A673 (cell line): ENCODE data around the gene EFCAB5.

Experiments used
- EZH2 ChIP-seq: fragments of 200-600 bp; sonication (generic); IDR thresholded peaks from 2 replicates; pipeline ENCODE4 v1.6.1; 2017; ENCODE audit warnings: borderline replicate concordance, low read depth, mild to moderate bottlenecking, mixed read lengths, antibody characterized with exemption, low read length; ENCODE audit not compliant: poor library complexity, severe bottlenecking
- TF ChIP-seq, protein P1 (sequence below): fragments of 300-800, 200-600 bp; sonication (generic); conservative IDR thresholded peaks from 2 replicates; pipeline ENCODE4 v1.5.1; 2017; ENCODE audit warnings: low read depth, mild to moderate bottlenecking, antibody characterized with exemption, low read length, moderate library complexity, mixed read lengths

DNA sequence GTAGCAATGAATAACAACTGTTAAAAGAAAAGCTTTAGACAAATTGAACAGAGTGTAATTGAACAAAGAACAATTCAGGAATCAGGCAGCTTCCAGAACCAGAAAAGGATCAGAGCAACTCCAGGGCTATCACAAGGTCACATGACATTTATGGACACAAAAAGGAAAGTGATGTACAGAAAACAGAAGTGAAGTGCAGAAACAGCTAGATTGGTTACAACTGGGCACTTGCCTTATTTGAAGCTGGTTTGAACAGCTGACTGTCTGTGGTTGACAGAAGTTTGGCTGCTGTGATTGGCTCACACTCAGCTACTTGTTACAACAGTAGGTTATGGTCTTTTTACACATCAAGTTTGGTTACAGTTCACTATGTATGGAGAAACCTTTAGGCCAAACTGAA lies 14.8 kb downstream of the EFCAB5 start:
- TF ChIP-seq, protein P1, sequence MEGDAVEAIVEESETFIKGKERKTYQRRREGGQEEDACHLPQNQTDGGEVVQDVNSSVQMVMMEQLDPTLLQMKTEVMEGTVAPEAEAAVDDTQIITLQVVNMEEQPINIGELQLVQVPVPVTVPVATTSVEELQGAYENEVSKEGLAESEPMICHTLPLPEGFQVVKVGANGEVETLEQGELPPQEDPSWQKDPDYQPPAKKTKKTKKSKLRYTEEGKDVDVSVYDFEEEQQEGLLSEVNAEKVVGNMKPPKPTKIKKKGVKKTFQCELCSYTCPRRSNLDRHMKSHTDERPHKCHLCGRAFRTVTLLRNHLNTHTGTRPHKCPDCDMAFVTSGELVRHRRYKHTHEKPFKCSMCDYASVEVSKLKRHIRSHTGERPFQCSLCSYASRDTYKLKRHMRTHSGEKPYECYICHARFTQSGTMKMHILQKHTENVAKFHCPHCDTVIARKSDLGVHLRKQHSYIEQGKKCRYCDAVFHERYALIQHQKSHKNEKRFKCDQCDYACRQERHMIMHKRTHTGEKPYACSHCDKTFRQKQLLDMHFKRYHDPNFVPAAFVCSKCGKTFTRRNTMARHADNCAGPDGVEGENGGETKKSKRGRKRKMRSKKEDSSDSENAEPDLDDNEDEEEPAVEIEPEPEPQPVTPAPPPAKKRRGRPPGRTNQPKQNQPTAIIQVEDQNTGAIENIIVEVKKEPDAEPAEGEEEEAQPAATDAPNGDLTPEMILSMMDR, result no peak
- TF ChIP-seq EZH2, result no peak
